CD4-positive, alpha-beta T cell (primary cell): ENCODE measurements around the gene FIBCD1. TPM values are rescaled to one million over a fixed set of nuclear protein-coding genes. Genes with fewer than 3 reads are reported as not detected.

Experiments used
- ATAC-seq: fragments of 200-7000 bp; cut with Tn5 transposase; one replicate; pipeline ENCODE4 v1.10.0; 2022; ENCODE audit warnings: mild to moderate bottlenecking; ENCODE audit not compliant: poor library complexity
- CTCF ChIA-PET: fragments of 350-600 bp; sonication (Branson Sonifier 250); formaldehyde crosslinking; loops from one replicate; lab custom pipeline; 2021; ENCODE audit warnings: antibody characterized with exemption, inconsistent platforms; lab: Charles Lee
- POLR2A ChIA-PET: fragments of 350-600 bp; sonication (Branson Sonifier 250); formaldehyde crosslinking; loops from one replicate; lab custom pipeline; 2021; ENCODE audit warnings: antibody characterized with exemption, inconsistent platforms; lab: Charles Lee
- DNase-seq, 14 experiments: peaks; one replicate each; pipeline ENCODE4 v3.0.0-alpha.2; 2013 to 2020; ENCODE audit warnings: mixed read lengths in 2 of 14
- H3K27ac ChIP-seq, 2 donors: one replicate each; pipeline versions ENCODE4 v1.5.1 to v1.7.0; 2013; ENCODE audit warnings: low read length in 2 of 2, low read depth in 1 of 2, mild to moderate bottlenecking in 1 of 2
- H3K27me3 ChIP-seq, 2 experiments: 1 replicate in 1 of 2; 2 replicates in 1 of 2; pipeline versions ENCODE4 v1.6.1 to v1.7.0; 2013; ENCODE audit warnings: low read length in 2 of 2, control low read depth in 1 of 2, mild to moderate bottlenecking in 1 of 2, moderate library complexity in 1 of 2; ENCODE audit not compliant: insufficient read depth in 2 of 2, control insufficient read depth in 1 of 2
- H3K36me3 ChIP-seq: one replicate; pipeline ENCODE4 v1.6.1; 2013; ENCODE audit warnings: low read length, control low read depth; ENCODE audit not compliant: insufficient read depth
- H3K4me1 ChIP-seq: one replicate; pipeline ENCODE4 v1.6.1; 2013; ENCODE audit warnings: low read length, control low read depth; ENCODE audit not compliant: insufficient read depth
- H3K4me3 ChIP-seq: one replicate; pipeline ENCODE4 v1.5.1; 2013; ENCODE audit warnings: mild to moderate bottlenecking, low read length, moderate library complexity
- H3K9me3 ChIP-seq, 2 experiments: 1 replicate in 1 of 2; 2 replicates in 1 of 2; pipeline versions ENCODE4 v1.6.1 to v1.7.0; 2013; ENCODE audit warnings: low read length in 2 of 2, mild to moderate bottlenecking in 2 of 2, control low read depth in 1 of 2, moderate library complexity in 1 of 2; ENCODE audit not compliant: control insufficient read depth in 1 of 2, insufficient read depth in 1 of 2
- H3K27ac Mint-ChIP-seq: one replicate; pipeline ENCODE4 v1.8.0; 2020; ENCODE audit warnings: mixed read lengths
- H3K27me3 Mint-ChIP-seq: one replicate; pipeline ENCODE4 v1.8.0; 2021; ENCODE audit warnings: mixed read lengths
- H3K36me3 Mint-ChIP-seq: one replicate; pipeline ENCODE4 v1.8.0; 2021; ENCODE audit warnings: low read depth, mixed read lengths
- H3K4me1 Mint-ChIP-seq: one replicate; pipeline ENCODE4 v1.8.0; 2021; ENCODE audit warnings: low read depth, mixed read lengths
- H3K4me3 Mint-ChIP-seq: one replicate; pipeline ENCODE4 v1.8.0; 2020; ENCODE audit warnings: mild to moderate bottlenecking, mixed read lengths
- H3K9me3 Mint-ChIP-seq: one replicate; pipeline ENCODE4 v1.8.0; 2020; ENCODE audit warnings: mixed read lengths
- CTCF ChIP-seq: fragments of 200-600 bp; IDR thresholded peaks from one replicate; pipeline ENCODE4 v1.8.0; 2022; ENCODE audit warnings: antibody characterized with exemption, mild to moderate bottlenecking
- intact Hi-C, 2 experiments: fragments of 100-400 bp; cut with DNase I in 1 of 2; cut with micrococcal nuclease in 1 of 2; formaldehyde crosslinking; loops; one replicate each; pipeline versions ENCODE4 v1.15.1 to v1.9.0; 2023 to 2025; cut with DNase I, micrococcal nuclease
- total RNA-seq, 174 experiments: library from RNA in 2 of 174; stranded (reverse) in 2 of 174; gene quantifications; one replicate each; pipeline ENCODE4 v1.2.3 and lab custom pipeline; 2021 to 2026

FIBCD1 gene
- total RNA-seq, 2 experiments from 2014 or later: not detected

- H3K36me3 ChIP-seq: no peaks in the 10 kb centered on the region
- Mint-ChIP-seq H3K4me3 (no peak overlapping the region), H3K4me1 (no peaks in the 10 kb centered on the region), H3K27ac (no peak overlapping the region), H3K27me3 (peaks cover 3% of the 10 kb centered on the region), H3K9me3 (no peaks in the 10 kb centered on the region), H3K36me3 (no peaks in the 10 kb centered on the region)
- peaks cover 0 to 7% of the 10 kb centered on the region in 2 experiments for H3K27me3 ChIP-seq
- H3K9me3 ChIP-seq: peaks cover 0 to 6% of the 10 kb centered on the region in 2 experiments
- ATAC-seq: no peak
- ChIA-PET CTCF (no interaction called here), POLR2A (no interaction called here)
- H3K4me3 ChIP-seq: no peak overlapping the region
- intact Hi-C loops: no loop called here
- TF ChIP-seq CTCF: no peak
- no peaks in the 10 kb centered on the region for H3K4me1 ChIP-seq
- no peak for DNase-seq
- no peak overlapping the region for H3K27ac ChIP-seq
These were observed 32.9 kb downstream of the FIBCD1 start for GRCh38 chr9:130905902-130906734.

GRCh38 chr9:130905125-130905901, 33.7 kb downstream of the FIBCD1 start:
- H3K27ac Mint-ChIP-seq: no peak overlapping the region
- no peaks in the 10 kb centered on the region for H3K4me1 ChIP-seq
- H3K4me3 ChIP-seq: no peak overlapping the region
- ATAC-seq: no peak
- intact Hi-C loops: no loop called here
- H3K9me3 ChIP-seq: peaks cover 0 to 6% of the 10 kb centered on the region in 2 experiments
- no peaks in the 10 kb centered on the region for H3K36me3 ChIP-seq
- no peaks in the 10 kb centered on the region for H3K36me3 Mint-ChIP-seq
- POLR2A ChIA-PET: no interaction called here
- CTCF ChIA-PET: no interaction called here
- no peak overlapping the region for H3K27ac ChIP-seq
- no peaks in the 10 kb centered on the region for H3K4me1 Mint-ChIP-seq
- no peak overlapping the region for H3K4me3 Mint-ChIP-seq
- H3K9me3 Mint-ChIP-seq: no peaks in the 10 kb centered on the region
- no peak for DNase-seq
- no peak for TF ChIP-seq CTCF
- peaks cover 3% of the 10 kb centered on the region for H3K27me3 Mint-ChIP-seq
- peaks cover 0 to 7% of the 10 kb centered on the region in 2 experiments for H3K27me3 ChIP-seq

- Mint-ChIP-seq H3K4me3 (no peak overlapping the region), H3K9me3 (no peaks in the 10 kb centered on the region), H3K36me3 (no peaks in the 10 kb centered on the region), H3K4me1 (no peaks in the 10 kb centered on the region), H3K27me3 (peaks cover 3% of the 10 kb centered on the region), H3K27ac (no peak overlapping the region)
- intact Hi-C loops: no loop called here
- no peak for TF ChIP-seq CTCF
- Histone ChIP-seq H3K4me3 (no peak overlapping the region), H3K4me1 (no peaks in the 10 kb centered on the region), H3K9me3 (peaks cover 0 to 6% of the 10 kb centered on the region in 2 experiments), H3K36me3 (no peaks in the 10 kb centered on the region), H3K27me3 (peaks cover 0 to 7% of the 10 kb centered on the region in 2 experiments), H3K27ac (no peak overlapping the region)
- POLR2A ChIA-PET: no interaction called here
- ATAC-seq (no peak), DNase-seq (no peak)
- CTCF ChIA-PET: no interaction called here
These were observed 34.7 kb downstream of the FIBCD1 start for GRCh38 chr9:130904070-130905044.
